Activated gamma-delta T cell treated with Interleukin-2 at 50 U/mL for 16 hours (primary cell): ENCODE data around the gene GNPDA2.
A peak's percentile ranks its signal among the peaks of the same experiment; 100 is the strongest.

Experiments used
- DNase-seq: peaks from one replicate; pipeline ENCODE4 v3.0.0-alpha.2; 2020

The GNPDA2 gene

DNA sequence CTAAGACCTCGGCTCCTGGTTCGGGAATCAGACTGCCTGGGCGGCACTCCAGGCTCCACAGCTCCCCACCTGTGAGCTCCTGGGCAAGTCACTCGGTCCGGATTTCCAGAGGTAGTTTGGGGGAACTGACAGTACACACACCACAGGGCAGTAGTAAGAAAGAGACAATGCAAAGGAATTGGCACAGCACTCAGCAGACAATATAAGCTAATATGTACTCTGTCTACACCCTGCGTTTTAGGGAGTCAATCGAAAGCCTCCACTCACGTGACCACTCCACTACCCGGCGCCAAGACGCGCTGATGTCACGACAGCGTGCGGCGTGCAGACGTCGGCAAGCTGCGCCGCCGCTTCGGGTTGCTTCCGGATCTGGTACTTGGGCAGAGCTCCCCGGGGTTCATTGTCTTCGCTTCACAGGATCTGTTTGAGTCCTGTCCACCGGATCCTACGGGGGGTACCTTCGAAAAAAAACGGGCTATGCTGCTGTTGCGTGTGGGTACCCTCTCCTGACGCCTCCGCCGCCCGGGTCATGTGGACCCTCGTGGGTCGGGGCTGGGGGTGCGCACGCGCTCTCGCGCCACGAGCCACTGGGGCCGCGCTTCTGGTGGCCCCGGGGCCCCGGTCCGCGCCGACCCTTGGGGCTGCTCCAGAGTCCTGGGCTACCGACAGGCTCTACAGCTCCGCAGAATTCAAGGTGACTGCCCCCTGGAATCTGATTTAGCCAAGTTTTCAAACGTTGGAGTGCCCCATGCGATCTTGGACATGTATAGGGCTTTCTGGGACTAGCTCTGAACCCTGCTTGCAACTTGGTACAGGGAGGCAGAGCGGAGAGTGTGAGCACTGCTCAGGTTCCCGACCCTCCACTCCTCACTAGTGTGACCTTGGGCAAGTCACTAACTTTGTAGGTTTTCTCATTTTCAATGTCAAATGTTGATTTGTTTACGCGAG, 48.0 kb downstream of the GNPDA2 start, which contains the start of gene GUF1:
GUF1 (plus strand) TSS at position 327 of the 948 bp plus-strand sequence; CDS start at position 530, 203 bp downstream.
- DNase-seq = peak; percentile 83

DNA sequence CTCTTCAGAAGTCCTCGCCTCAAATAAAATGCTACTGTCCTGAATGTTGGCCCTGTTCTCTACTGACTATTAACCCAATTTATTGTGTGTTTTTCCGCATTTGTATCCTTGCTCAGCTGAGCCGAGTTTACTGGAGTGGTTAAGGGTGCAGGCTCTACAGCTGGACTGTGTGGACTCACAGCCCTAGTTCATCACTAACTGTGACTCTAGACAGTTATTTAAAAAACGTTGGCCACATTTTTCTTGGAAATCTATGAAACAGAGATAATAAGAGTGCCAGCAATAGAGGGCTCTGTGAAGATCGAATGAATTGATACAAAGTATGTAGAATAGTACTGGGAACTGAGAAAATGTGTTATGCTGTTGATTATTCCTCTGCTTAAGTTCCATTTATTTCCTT, 51.0 kb downstream of the GNPDA2 start:
- no peak for DNase-seq

DNA sequence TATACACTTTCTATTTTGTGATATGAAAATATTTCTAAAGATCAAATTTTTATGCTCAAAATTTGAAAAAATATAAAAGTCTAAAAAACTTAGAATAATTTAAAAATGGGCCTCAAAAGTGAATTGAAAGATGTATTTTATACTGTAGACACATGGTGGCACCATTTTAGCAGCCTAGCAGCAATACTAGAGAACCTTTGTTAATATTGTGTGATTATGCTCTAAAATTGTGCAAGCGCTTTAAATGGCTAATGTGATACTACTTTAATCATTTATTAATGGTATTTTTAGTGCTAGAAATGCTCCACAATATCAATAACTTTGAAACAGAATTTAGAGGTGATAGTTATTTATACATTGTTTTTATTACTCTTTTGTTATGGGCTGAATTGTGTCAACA, 51.9 kb downstream of the GNPDA2 start:
- no peak for DNase-seq

DNA sequence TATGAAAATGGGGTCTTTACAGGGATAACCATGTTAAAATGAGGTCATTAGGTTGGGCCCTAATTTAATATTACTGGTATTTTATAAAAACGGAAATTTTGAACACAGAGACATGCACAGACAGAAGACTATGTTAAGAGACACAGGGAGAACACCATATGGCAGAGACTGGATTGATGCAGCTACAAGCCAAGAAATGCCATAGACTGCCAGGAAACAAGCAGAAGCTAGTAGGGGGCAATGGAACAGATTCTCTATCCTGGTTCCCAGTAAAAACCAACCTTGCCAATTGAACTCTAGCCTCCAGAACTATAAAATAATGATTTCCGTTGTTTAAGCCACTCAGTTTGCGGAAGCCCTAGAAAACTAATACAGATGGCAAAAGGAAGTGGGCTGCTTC, 54.7 kb downstream of the GNPDA2 start:
- DNase-seq = no peak

DNA sequence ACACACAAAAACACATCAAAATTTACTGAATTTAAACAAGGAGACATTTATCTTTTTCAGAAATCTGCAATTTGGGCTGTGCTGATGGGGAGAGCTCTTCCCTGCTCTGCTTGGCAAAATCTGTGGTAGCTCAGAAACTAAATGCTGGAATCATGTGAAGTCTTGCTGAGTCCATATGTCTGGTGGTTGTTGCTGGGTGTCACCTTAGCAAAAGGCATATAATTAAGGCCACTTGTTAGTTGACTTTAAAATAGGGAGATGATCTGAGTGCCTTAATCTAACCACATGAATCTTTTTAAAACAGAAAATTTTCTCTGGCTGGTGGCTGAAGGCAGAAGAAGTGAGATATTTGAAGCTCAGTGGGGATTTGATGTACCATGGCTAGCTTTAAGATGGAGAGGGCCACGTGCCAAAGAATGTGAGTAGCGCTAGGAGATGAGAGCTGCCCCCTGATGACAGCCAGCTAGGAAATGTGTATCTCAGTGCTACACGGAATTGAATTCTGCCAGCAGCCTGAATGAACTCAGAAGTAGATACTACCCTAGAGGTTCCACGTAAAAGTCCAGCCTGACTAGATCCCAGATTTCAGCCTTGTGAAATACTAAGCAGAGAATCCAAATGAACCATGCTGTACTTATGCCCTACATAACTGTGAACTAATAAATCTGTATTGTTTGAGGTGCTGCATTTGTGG, 55.7 kb downstream of the GNPDA2 start:
- DNase-seq = no peak

DNA sequence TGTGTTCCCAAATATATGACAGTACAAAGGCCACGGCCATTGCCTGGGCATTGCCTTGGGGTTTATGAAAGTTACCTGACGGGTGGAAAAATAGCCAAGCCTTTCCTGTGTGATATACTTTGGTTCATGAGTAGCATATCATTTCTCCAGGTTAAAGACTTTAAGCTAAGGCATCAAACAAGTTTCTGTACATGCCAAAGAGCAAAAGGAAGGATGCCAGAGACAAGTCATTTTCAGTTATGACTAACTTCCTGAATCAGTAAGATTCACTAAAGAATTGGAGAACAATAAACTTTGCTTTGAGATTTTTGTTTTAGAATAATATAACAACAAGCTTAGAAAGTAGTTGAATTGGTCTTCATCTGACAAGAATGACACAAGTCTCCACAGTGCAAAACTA, 57.8 kb downstream of the GNPDA2 start:
- no peak for DNase-seq

DNA sequence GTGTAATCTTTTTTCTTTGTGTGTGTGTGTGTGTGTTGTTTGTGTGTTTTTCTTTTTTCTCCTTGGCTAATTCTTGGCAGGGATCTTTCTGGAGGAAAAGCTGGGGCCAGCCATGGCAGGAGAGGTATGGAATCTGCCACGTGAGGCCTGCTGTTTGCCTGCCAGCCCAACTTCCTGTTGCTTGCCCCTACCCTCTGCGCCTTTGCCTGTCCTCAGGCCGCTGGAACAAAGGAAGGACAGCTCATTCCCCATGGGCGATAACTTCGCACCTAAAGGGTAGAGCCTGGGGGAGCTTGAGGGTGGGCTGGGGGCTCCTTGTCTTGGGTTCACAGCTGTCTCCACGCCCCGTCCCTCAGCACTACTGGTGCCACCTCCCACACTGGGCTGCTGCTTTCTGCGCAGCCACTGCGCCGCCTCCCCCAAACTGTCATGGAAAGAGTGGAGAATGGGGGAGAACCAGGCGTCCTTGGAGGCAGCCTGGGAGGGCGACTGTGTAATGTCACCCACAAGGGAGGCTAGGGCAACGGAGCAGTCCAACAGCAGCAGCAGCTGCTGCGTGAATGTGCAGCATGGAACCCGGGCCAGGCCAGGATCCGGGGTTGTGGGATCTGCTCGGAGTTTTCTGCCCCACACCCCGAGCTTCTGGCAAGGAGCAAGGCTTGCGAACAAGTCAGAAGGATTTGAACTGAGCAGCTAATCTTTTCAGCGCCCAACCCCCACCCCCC, 62.7 kb downstream of the GNPDA2 start:
- no peak for DNase-seq

DNA sequence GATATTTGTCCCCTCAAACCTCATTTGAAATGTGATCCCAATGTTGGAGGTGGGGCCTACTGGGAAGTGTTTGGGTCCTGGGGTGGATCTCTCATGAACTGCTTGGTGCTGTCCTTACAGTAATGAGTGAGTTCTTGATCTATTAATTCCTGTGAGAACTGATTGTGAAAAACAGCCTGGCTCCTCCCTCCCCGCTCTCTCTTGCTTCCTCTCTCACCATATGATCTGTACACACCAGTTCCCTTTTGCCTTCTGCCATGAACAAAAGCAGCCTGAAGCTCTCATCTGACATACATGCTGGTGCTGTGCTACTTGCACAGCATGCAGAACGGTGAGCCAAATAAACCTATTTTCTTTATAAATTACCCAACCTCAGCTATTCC, 63.7 kb downstream of the GNPDA2 start:
- DNase-seq = no peak

DNA sequence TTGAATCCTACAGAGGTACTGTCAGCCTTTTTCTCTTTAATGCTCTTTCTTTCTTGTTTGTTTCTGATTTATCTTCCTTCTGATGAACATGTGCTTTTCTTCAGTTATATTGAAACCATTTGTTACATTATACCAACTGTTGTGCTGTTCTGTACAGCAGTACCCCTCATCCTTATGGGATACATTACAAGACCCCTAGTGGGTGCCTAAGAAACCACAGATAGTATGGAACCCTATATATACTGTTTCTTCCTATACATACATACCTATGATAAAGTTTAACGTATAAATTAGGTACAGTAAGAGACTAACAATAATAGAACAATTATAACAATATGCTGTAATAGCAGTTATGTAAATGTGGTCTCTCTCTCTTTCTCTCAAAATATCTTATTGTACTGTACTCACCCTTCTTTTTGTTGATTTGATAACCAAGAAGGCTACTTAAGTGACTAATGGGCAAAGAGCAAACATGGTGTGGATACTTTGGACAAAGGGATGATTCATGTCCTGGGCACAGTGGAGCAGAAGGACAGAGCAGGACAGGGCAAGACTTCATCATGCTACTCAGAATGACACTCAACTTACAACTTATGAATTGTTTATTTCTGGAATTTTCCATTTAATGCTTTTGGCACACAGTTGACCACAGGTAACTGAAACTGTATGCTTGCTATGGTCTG, 64.3 kb downstream of the GNPDA2 start:
- DNase-seq = no peak

DNA sequence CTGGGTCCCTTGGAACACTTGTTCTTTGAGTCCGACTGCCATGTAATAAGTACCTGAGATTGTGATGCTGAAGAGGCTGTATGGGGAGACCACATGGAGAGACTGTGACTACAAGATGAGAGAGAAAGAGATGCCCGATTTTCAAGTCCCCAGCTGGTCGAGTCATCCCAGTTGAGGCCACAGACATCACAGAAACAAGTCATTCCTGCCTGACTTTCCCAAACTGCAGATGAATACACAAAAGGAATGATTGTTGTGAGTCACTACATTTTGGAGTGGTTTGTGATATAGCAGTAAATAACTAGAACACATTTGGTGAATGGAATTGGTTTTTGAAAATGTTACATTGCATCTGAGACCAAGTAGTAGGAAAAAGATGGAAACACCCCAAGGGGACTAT, 66.0 kb downstream of the GNPDA2 start:
- DNase-seq = no peak

DNA sequence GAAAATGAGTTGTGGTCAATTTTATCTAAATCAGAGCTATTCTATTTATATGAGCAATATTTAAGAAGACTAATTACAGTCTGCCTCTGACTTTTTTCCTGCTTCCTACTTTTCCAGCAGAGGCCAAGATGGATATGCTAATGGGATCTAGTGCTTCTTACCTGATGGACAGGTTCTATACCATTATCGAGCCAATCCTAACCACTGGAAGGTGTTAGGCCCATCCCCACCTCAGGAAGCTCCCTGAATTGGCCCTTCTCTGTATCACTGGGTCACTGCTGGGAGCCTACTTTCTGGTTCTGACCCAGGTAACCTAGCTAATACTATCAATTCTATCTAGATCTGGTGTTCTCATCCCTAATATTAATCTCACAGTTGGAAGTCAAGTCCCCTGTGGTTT, 74.4 kb downstream of the GNPDA2 start:
- DNase-seq = no peak
